Embryonic facial prominence (tissue), 1 donor: Measurements from ENCODE around the gene UNC5B.
"Not testable (repeated sequence)": the region's sequence is repeated elsewhere in the genome, so short reads cannot be mapped to it uniquely, and the experiment has no call there.

ENCODE experiments used
- DNase-seq: peaks from one replicate; pipeline ENCODE4 v3.0.0-alpha.2; 2016; ENCODE audit errors: extremely low spot score

UNC5B gene

DNA sequence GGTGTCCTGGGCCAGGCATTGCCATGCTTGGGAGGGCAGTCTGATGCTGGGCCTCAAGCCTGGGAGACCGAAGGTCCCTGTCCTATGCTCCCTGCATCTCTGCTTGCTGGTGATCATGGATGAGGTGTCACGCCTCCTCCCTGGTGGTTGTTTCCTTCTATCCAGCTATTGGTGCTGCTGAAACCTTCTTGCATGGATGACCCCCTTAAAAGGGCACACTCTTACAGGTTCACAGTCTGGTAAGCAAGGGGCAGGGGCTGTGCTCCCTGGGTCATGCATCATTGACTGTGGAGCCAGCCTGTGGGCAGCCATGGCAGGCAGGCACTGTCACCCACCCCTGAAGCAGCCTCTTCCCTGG, 69.9 kb downstream of the UNC5B start:
- DNase-seq = no peak

GRCh38 chr10:71283410-71283809, 71.0 kb downstream of the UNC5B start:
- DNase-seq = no peak

DNA sequence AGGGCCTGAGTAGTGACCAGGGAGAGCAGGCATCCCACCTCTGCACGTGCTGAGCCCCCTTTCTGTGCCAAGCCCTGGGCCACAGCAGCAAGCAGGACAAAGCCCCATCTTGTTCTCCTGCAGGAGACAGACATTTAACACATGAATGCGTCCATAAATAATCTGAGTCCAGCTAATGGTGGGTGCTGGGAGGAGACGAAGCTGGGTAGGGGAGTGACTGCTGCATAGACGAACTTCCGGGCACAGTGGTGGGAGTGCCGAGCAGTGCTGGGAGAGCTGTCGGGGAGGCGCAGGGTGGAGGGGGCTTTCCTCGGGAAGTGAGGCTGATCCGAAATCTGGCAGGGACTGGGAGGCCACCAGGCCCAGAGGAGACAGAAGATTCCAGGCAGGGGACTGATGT, 71.5 kb downstream of the UNC5B start:
- no peak for DNase-seq

DNA sequence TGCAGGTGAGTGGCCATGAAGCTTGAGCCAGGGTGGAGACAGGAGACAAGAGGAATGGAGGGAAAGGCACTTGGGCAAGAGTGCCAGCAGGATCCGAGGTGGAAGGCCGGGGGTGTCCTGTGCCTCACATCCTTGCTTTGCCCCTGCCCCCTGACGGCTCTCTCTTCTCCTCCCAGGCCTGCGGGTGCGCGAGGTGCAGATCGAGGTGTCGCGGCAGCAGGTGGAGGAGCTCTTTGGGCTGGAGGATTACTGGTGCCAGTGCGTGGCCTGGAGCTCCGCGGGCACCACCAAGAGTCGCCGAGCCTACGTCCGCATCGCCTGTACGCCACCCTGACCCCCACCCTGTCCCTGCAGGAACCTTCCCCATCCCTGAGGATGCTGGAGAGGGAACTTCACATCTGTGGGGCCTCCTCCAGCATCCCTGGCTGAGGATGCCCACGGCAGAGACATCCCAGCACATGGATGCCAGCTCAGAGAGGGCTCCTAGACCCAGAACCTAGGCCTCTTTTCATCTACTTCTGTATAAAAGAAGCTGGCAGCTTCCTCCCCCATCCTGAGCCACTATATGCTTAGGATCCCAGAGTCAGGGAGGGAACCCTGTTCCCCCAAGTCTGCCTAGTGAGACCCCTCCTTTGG, 72.3 kb downstream of the UNC5B start:
- no peak for DNase-seq

GRCh38 chr10:71285180-71285545, 72.8 kb downstream of the UNC5B start:
- no peak for DNase-seq

- DNase-seq = no peak
These were observed 73.6 kb downstream of the UNC5B start for GRCh38 chr10:71285986-71286385.

- no peak for DNase-seq
These were observed 74.3 kb downstream of the UNC5B start for GRCh38 chr10:71286521-71287294.

GRCh38 chr10:71287456-71287855, 75.1 kb downstream of the UNC5B start:
- no peak for DNase-seq

DNA sequence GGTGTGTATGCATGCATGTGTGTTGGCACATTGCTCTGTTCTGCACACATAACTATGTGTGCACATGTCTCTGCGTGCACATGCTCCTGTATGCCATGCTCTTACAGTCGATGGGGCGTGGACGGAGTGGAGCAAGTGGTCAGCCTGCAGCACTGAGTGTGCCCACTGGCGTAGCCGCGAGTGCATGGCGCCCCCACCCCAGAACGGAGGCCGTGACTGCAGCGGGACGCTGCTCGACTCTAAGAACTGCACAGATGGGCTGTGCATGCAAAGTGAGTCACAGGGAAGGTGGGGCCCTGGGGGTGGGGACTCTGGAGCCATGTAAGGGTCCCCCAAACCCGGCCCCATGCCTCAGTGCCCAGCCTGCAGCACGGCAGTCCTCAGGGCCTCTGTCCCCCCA, 76.1 kb downstream of the UNC5B start:
- DNase-seq = no peak

DNA sequence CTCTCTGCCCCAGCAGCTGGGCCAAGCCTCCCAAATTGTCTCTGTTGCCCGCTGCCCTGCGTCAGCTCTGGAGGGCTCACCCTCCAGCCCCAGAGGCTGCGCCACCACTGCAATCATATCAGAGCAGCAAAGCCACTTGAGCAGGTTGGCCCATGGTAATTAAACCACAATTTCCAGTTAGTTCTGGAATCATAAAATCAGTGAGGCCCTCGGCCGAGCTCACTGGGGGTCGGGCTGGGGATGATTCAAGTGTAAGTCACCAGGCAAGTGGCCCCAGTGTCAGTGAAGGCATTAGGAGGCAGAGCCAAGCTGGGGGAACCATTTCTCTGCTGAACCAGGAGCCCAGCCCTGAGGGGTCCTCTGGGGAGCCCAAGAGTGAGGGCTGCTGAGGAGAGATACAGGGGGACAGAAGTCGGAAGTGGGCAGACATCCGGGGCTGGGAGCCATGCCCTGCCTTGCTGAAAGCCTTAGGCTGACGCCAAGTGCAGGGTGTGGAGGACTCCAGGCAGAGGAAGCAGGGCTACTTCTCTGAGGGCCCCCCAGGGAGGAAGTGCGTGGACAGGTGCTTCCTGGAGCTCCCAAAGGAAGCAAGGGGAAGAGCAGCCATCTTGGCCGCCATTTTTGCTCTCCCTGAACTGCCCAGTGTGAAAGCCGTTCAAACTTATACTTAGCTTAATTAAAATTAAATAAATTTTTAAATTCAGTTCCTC, 77.2 kb downstream of the UNC5B start:
- no peak for DNase-seq

DNA sequence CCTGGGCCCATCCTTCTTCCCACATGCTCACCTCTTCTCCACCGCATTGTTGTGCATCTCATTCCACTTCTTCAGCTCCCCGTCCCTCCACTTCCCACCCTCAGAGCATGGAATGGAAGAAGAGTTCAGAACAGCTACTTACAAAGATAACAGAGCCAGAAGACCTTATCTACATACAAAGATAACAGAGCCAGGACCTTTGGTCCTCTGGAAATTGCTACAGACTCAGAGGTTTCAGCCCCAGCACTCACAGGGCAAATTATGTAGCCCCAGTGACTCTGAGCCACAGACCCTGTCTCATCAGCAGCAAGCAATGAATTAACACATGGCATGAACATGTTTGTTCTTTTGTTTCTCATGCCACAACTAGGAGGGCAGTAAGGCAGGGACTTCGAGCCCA, 78.0 kb downstream of the UNC5B start:
- DNase-seq = no peak

DNA sequence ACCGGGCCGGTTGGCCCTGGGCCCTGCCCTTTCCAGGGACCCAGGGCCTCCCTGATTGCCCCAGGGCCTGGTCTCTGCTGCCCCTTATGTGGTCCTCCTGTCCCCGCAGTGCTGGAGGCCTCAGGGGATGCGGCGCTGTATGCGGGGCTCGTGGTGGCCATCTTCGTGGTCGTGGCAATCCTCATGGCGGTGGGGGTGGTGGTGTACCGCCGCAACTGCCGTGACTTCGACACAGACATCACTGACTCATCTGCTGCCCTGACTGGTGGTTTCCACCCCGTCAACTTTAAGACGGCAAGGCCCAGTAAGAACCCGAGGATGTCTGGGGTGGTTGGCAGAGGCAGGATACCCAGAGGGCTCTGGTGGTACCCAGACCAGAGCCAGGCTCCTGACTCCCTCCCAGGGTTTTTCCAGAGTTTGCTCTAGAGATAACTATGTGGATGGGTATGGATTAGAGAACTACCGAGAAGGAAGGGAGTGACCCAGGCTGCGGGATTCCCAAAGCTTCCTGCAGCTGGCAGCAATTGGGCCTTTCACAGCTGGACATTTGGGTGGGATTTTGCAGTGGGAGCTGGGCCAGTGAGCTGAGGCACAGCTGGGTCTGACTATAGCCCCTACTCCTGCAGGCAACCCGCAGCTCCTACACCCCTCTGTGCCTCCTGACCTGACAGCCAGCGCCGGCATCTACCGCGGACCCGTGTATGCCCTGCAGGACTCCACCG, 78.6 kb downstream of the UNC5B start:
- no peak for DNase-seq

GRCh38 chr10:71291528-71291900, 79.1 kb downstream of the UNC5B start:
- no peak for DNase-seq

DNA sequence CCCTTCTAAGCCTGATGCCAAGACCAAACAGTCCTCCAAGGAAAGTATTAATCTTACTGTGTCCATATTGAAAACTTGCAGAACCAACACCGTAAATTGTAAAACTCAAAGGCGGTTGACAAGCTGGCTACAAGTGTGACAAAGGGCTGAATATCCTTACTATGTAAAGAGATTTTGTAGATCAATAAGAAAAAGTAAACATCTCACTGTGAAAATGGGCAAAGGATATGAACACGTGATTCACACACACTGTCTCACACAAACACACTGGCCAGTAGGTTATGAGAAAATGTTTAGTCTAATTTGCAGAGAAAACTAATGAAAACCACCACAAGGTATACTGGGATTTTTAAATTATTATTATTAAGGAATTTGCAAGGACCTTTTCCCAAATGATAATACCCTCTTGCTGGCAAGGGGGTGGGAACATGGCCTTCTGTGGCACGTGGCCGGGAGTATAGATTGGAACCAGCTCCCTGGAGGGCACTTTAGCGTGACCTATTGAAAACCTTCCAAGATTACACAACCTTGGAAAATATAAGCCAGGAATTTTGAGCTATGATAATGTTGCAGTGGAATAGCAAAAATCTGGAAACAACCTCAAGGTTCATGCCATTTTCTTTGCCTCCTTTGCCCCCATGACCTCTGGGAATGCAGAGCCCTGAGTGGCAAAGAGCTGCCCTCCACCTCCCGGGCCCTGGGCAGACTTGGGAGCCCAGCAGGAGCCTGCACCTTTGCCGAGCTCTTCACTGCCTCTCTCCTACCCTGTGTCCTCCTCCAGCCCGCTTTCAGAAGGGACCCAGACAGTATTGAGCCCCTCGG, 80.5 kb downstream of the UNC5B start:
- DNase-seq = no peak

DNA sequence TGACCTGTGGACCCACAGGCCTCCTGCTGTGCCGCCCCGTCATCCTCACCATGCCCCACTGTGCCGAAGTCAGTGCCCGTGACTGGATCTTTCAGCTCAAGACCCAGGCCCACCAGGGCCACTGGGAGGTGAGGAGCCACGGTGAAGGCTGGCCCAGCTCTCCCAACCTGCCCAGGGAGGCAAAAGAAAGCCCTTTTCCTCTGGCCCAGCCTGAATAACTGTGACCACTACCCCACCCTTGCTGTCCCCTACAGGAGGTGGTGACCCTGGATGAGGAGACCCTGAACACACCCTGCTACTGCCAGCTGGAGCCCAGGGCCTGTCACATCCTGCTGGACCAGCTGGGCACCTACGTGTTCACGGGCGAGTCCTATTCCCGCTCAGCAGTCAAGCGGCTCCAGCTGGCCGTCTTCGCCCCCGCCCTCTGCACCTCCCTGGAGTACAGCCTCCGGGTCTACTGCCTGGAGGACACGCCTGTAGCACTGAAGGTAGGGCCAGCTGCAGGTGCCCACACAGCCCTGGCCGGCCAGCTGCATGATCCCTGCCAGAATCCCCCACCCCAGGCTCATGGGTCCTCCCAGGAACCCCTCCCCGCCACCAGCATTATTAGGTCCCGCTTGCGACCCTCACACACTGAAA, 81.2 kb downstream of the UNC5B start:
- DNase-seq = no peak

- DNase-seq = no peak
These were observed 81.8 kb downstream of the UNC5B start for GRCh38 chr10:71294091-71294561.

DNA sequence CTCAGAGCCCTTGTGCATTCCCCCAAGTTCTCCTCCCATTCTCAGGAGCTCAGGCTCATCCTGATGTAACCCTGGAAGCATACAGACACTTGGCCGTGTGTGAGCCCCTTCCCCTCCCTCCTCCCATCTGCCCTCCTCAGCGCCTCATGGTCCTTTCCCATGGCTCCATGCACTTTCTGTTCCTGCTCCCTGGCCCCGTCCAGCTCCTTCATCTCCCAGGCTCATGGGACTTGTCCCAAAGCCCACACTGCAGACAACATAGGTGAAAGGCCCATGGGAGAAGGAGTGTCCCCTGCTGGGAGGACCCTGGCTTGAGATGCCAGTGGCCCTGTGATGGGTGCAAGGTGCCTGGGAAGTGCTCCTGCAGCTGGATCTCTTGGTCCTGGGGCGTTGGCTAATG, 82.5 kb downstream of the UNC5B start:
- no peak for DNase-seq

DNA sequence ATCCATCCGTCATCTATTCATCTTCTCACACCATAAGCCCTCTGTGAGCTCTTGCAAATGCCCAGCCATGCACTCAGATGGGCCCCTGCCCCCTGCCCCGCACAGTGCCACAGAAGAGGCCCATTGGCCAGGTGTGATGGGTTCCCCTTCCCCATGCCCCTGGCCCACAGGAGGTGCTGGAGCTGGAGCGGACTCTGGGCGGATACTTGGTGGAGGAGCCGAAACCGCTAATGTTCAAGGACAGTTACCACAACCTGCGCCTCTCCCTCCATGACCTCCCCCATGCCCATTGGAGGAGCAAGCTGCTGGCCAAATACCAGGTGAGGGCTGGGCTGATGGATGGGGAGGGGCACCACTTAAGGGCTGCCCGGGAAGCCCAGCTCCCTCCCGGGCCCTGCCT, 83.3 kb downstream of the UNC5B start:
- DNase-seq = no peak

DNA sequence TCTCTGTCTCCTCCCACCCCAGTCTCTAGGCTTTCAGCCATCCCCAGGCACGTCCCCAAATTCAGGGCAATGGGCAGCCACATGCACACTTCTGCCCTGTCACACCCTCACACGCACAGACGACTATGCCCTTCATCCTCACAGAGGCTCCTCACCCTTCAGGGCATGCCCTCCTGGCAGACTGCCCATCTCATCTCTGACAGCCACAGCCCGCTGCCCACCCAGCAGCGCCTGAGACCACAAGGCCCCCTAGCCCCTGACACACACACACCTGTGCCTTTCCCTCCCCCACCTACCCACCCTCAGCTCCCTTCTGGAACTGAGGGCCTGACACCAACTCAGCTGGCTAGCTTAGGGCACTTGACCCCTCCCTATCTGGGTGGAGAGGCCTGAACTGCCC, 83.7 kb downstream of the UNC5B start:
- DNase-seq = no peak

DNA sequence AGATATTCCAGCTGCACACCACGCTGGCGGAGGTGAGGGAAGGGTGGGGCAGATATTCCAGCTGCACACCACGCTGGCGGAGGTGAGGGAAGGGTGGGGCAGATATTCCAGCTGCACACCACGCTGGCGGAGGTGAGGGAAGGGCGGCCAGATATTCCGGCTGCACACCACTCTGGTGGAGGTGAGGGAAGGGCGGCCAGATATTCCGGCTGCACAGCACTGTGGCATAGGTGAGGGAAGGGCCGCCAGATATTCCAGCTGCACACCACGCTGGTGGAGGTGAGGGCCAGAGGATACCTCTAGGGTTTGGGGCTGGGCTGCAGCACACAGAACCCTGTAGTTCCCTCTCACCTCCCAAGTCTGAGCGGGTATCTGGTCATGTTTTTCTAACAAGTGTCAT, 84.4 kb downstream of the UNC5B start:
- not testable (repeated sequence) for DNase-seq

DNA sequence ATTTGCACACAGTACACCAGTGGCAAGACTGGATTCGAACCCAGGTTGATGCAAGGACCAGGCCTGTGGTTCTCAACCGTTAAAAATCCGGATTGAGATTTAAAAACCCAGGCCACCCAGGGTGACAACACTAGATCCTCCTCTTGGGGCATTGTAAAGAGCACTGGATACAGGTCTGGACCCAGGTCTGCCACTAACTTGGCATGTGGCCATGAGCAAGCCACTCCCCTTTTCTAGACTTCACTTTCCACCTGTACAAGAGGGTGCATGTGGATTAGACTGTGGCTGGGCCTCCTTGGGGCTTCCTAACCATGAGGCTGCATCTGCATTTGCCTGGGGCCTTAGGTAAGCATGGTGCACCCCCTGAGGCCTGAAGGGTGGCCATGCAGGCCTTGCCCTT, 85.0 kb downstream of the UNC5B start:
- DNase-seq = no peak
